C4-2B (cell line): Measurements from ENCODE around the gene C20orf173.

Experiments
- CTCF ChIP-seq: fragments of 450-650 bp; conservative IDR thresholded peaks from 2 replicates; pipeline ENCODE4 v1.5.1; 2017; ENCODE audit warnings: mild to moderate bottlenecking
- ZFX ChIP-seq: fragments of 450-650 bp; IDR thresholded peaks from 2 replicates; pipeline ENCODE4 v1.6.1; 2017

- no peak for TF ChIP-seq CTCF
- TF ChIP-seq ZFX, result no peak
Observed at GRCh38 chr20:35479798-35480197, 49.7 kb downstream of the C20orf173 start.
